ENCODE results near the gene TRIM52.

The TRIM52 gene

GRCh38 chr5:181258576-181258975 lies 2.4 kb downstream of the TRIM52 start:
- Histone ChIP-seq H3K4me1 (ENCODE audit: control insufficient read depth in 1 of 2, insufficient read depth in 2 of 2, low read length in 2 of 2) (peaks cover 38 to 44% of the 10 kb centered on the region in 2 donors), H3K9ac (ENCODE audit: low read depth in 1 of 2, low read length in 2 of 2) (peak overlapping the region; percentile 16 to 94), H3K36me3 (ENCODE audit: control insufficient read depth in 1 of 2, insufficient read depth in 2 of 2, low read length in 2 of 2) (peaks cover 11 to 15% of the 10 kb centered on the region in 2 donors), H3K9me3 (ENCODE audit: control insufficient read depth in 1 of 2, low read length in 2 of 2) (no peaks in the 10 kb centered on the region), H3K4me3 (ENCODE audit: low read depth in 1 of 2, low read length in 2 of 2) (peak overlapping the region; percentile 98 to 99), H3K27ac (ENCODE audit: low read depth, low read length) (no peak overlapping the region), H3K27me3 (ENCODE audit: control insufficient read depth in 1 of 2, insufficient read depth in 2 of 2, low read length in 2 of 2) (no peaks in the 10 kb centered on the region)

- H3K9me3 ChIP-seq (ENCODE audit: control insufficient read depth in 1 of 2, low read length in 2 of 2) = no peaks in the 10 kb centered on the region
- peaks cover 43 to 44% of the 10 kb centered on the region in 2 donors for H3K4me1 ChIP-seq (ENCODE audit: control insufficient read depth in 1 of 2, insufficient read depth in 2 of 2, low read length in 2 of 2)
- no peak overlapping the region for H3K4me3 ChIP-seq (ENCODE audit: low read depth in 1 of 2, low read length in 2 of 2)
- H3K27ac ChIP-seq (ENCODE audit: low read depth, low read length) = no peak overlapping the region
- no peaks in the 10 kb centered on the region for H3K27me3 ChIP-seq (ENCODE audit: control insufficient read depth in 1 of 2, insufficient read depth in 2 of 2, low read length in 2 of 2)
- no peak overlapping the region for H3K9ac ChIP-seq (ENCODE audit: low read depth in 1 of 2, low read length in 2 of 2)
- H3K36me3 ChIP-seq (ENCODE audit: control insufficient read depth in 1 of 2, insufficient read depth in 2 of 2, low read length in 2 of 2) = peaks cover 12 to 21% of the 10 kb centered on the region in 2 donors
Measured at GRCh38 chr5:181255836-181256578, 4.9 kb downstream of the TRIM52 start.

GRCh38 chr5:181255276-181255675 lies 5.7 kb downstream of the TRIM52 start:
- H3K27ac ChIP-seq (ENCODE audit: low read depth, low read length) = no peak overlapping the region

GRCh38 chr5:181248277-181248676 lies 12.7 kb downstream of the TRIM52 start:
- Histone ChIP-seq H3K27ac (ENCODE audit: low read depth, low read length) (no peak overlapping the region), H3K36me3 (ENCODE audit: control insufficient read depth in 1 of 2, insufficient read depth in 2 of 2, low read length in 2 of 2) (peaks cover under 1 to 7% of the 10 kb centered on the region in 2 donors), H3K9me3 (ENCODE audit: control insufficient read depth in 1 of 2, low read length in 2 of 2) (no peaks in the 10 kb centered on the region), H3K4me3 (ENCODE audit: low read depth in 1 of 2, low read length in 2 of 2) (peak overlapping the region; percentile 68 to 95), H3K27me3 (ENCODE audit: control insufficient read depth in 1 of 2, insufficient read depth in 2 of 2, low read length in 2 of 2) (no peaks in the 10 kb centered on the region), H3K9ac (ENCODE audit: low read depth in 1 of 2, low read length in 2 of 2) (peak overlapping the region; percentile 54 to 58), H3K4me1 (ENCODE audit: control insufficient read depth in 1 of 2, insufficient read depth in 2 of 2, low read length in 2 of 2) (peaks cover 29 to 42% of the 10 kb centered on the region in 2 donors)

More at GRCh38 chr5:181255276-181255675, 5.7 kb downstream of the TRIM52 start:
- peaks cover 39 to 44% of the 10 kb centered on the region in 2 donors for H3K4me1 ChIP-seq (ENCODE audit: control insufficient read depth in 1 of 2, insufficient read depth in 2 of 2, low read length in 2 of 2)
- no peak overlapping the region for H3K9ac ChIP-seq (ENCODE audit: low read depth in 1 of 2, low read length in 2 of 2)
- H3K36me3 ChIP-seq (ENCODE audit: control insufficient read depth in 1 of 2, insufficient read depth in 2 of 2, low read length in 2 of 2) = peaks cover 12 to 24% of the 10 kb centered on the region in 2 donors
- H3K27me3 ChIP-seq (ENCODE audit: control insufficient read depth in 1 of 2, insufficient read depth in 2 of 2, low read length in 2 of 2) = no peaks in the 10 kb centered on the region
- no peak overlapping the region for H3K4me3 ChIP-seq (ENCODE audit: low read depth in 1 of 2, low read length in 2 of 2)
- H3K9me3 ChIP-seq (ENCODE audit: control insufficient read depth in 1 of 2, low read length in 2 of 2) = no peaks in the 10 kb centered on the region

GRCh38 chr5:181246276-181247049 lies 14.5 kb downstream of the TRIM52 start:
- Histone ChIP-seq H3K36me3 (ENCODE audit: control insufficient read depth in 1 of 2, insufficient read depth in 2 of 2, low read length in 2 of 2) (peaks cover 8 to 12% of the 10 kb centered on the region in 2 donors), H3K4me1 (ENCODE audit: control insufficient read depth in 1 of 2, insufficient read depth in 2 of 2, low read length in 2 of 2) (peaks cover 39 to 47% of the 10 kb centered on the region in 2 donors), H3K27ac (ENCODE audit: low read depth, low read length) (peak overlapping the region; percentile 96), H3K4me3 (ENCODE audit: low read depth in 1 of 2, low read length in 2 of 2) (peak overlapping the region; percentile 95 to 99), H3K27me3 (ENCODE audit: control insufficient read depth in 1 of 2, insufficient read depth in 2 of 2, low read length in 2 of 2) (no peaks in the 10 kb centered on the region), H3K9ac (ENCODE audit: low read depth in 1 of 2, low read length in 2 of 2) (peak overlapping the region; percentile 97 to 99), H3K9me3 (ENCODE audit: control insufficient read depth in 1 of 2, low read length in 2 of 2) (no peaks in the 10 kb centered on the region)

GRCh38 chr5:181245427-181246275 lies 15.3 kb downstream of the TRIM52 start:
- Histone ChIP-seq H3K9me3 (ENCODE audit: control insufficient read depth in 1 of 2, low read length in 2 of 2) (no peaks in the 10 kb centered on the region), H3K36me3 (ENCODE audit: control insufficient read depth in 1 of 2, insufficient read depth in 2 of 2, low read length in 2 of 2) (peaks cover 11 to 18% of the 10 kb centered on the region in 2 donors), H3K27ac (ENCODE audit: low read depth, low read length) (peak overlapping the region; percentile 96), H3K4me1 (ENCODE audit: control insufficient read depth in 1 of 2, insufficient read depth in 2 of 2, low read length in 2 of 2) (peaks cover 41 to 49% of the 10 kb centered on the region in 2 donors), H3K4me3 (ENCODE audit: low read depth in 1 of 2, low read length in 2 of 2) (peak overlapping the region; percentile 95 to 99), H3K27me3 (ENCODE audit: control insufficient read depth in 1 of 2, insufficient read depth in 2 of 2, low read length in 2 of 2) (no peaks in the 10 kb centered on the region), H3K9ac (ENCODE audit: low read depth in 1 of 2, low read length in 2 of 2) (peak overlapping the region; percentile 95 to 97)

GRCh38 chr5:181243564-181244343 lies 17.2 kb downstream of the TRIM52 start, which contains the start of gene RACK1:
TSS of gene RACK1 (minus strand) at chr5:181243906. CDS start at chr5:181243800, 106 bp downstream.
- H3K36me3 ChIP-seq (ENCODE audit: control insufficient read depth in 1 of 2, insufficient read depth in 2 of 2, low read length in 2 of 2) = peaks cover 18 to 34% of the 10 kb centered on the region in 2 donors
- peak within 1 kb of the TSS; percentile 74 for H3K27ac ChIP-seq (ENCODE audit: low read depth, low read length)
- H3K9me3 ChIP-seq (ENCODE audit: control insufficient read depth in 1 of 2, low read length in 2 of 2) = no peaks in the 10 kb centered on the region
- H3K27me3 ChIP-seq (ENCODE audit: control insufficient read depth in 1 of 2, insufficient read depth in 2 of 2, low read length in 2 of 2) = no peaks in the 10 kb centered on the region
- H3K4me1 ChIP-seq (ENCODE audit: control insufficient read depth in 1 of 2, insufficient read depth in 2 of 2, low read length in 2 of 2) = peaks cover 35 to 42% of the 10 kb centered on the region in 2 donors
- H3K4me3 ChIP-seq (ENCODE audit: low read depth in 1 of 2, low read length in 2 of 2) = peak within 1 kb of the TSS; percentile 94 to 100
- peak within 1 kb of the TSS; percentile 90 to 93 for H3K9ac ChIP-seq (ENCODE audit: low read depth in 1 of 2, low read length in 2 of 2)

GRCh38 chr5:181243018-181243563 lies 17.9 kb downstream of the TRIM52 start:
- Histone ChIP-seq H3K27me3 (ENCODE audit: control insufficient read depth in 1 of 2, insufficient read depth in 2 of 2, low read length in 2 of 2) (no peaks in the 10 kb centered on the region), H3K4me3 (ENCODE audit: low read depth in 1 of 2, low read length in 2 of 2) (peak overlapping the region; percentile 94 to 100), H3K36me3 (ENCODE audit: control insufficient read depth in 1 of 2, insufficient read depth in 2 of 2, low read length in 2 of 2) (peaks cover 23 to 41% of the 10 kb centered on the region in 2 donors), H3K9me3 (ENCODE audit: control insufficient read depth in 1 of 2, low read length in 2 of 2) (no peaks in the 10 kb centered on the region), H3K4me1 (ENCODE audit: control insufficient read depth in 1 of 2, insufficient read depth in 2 of 2, low read length in 2 of 2) (peaks cover 31 to 37% of the 10 kb centered on the region in 2 donors), H3K9ac (ENCODE audit: low read depth in 1 of 2, low read length in 2 of 2) (peak overlapping the region; percentile 90 to 93), H3K27ac (ENCODE audit: low read depth, low read length) (peak overlapping the region; percentile 74)

GRCh38 chr5:181242031-181242451 lies 18.9 kb downstream of the TRIM52 start:
- Histone ChIP-seq H3K9ac (ENCODE audit: low read depth in 1 of 2, low read length in 2 of 2) (peak overlapping the region; percentile 90 to 93), H3K4me1 (ENCODE audit: control insufficient read depth in 1 of 2, insufficient read depth in 2 of 2, low read length in 2 of 2) (peaks cover 26 to 31% of the 10 kb centered on the region in 2 donors), H3K9me3 (ENCODE audit: control insufficient read depth in 1 of 2, low read length in 2 of 2) (no peaks in the 10 kb centered on the region), H3K36me3 (ENCODE audit: control insufficient read depth in 1 of 2, insufficient read depth in 2 of 2, low read length in 2 of 2) (peaks cover 33 to 51% of the 10 kb centered on the region in 2 donors), H3K4me3 (ENCODE audit: low read depth in 1 of 2, low read length in 2 of 2) (peak overlapping the region; percentile 94 to 100), H3K27ac (ENCODE audit: low read depth, low read length) (no peak overlapping the region), H3K27me3 (ENCODE audit: control insufficient read depth in 1 of 2, insufficient read depth in 2 of 2, low read length in 2 of 2) (no peaks in the 10 kb centered on the region)
